ENCODE data around the gene PZP. TPM values are rescaled to one million over a fixed set of nuclear protein-coding genes. Genes with fewer than 3 reads are reported as not detected.

PZP gene
- total RNA-seq, 1 donor from 2014 or later, result not detected

- intact Hi-C loops (cut with DNase I), result no loop called here
- no peak overlapping the region for H3K27ac ChIP-seq
- no peaks in the 10 kb centered on the region for H3K27me3 ChIP-seq
- H3K9me3 ChIP-seq, result no peaks in the 10 kb centered on the region
- no peak for DNase-seq (ENCODE audit: low spot score in 2 of 2)
- H3K4me1 ChIP-seq, result no peaks in the 10 kb centered on the region
- H3K4me3 ChIP-seq, result no peak overlapping the region
- TF ChIP-seq CTCF (IDR thresholded peaks at IDR 0.05), result no peak
- H3K36me3 ChIP-seq, result no peaks in the 10 kb centered on the region
These were observed 44.1 kb upstream of the PZP start for GRCh38 chr12:9252256-9252655.

- Histone ChIP-seq H3K9me3 (no peaks in the 10 kb centered on the region), H3K27me3 (no peaks in the 10 kb centered on the region), H3K36me3 (no peaks in the 10 kb centered on the region), H3K27ac (no peak overlapping the region), H3K4me1 (no peaks in the 10 kb centered on the region), H3K4me3 (no peak overlapping the region)
- intact Hi-C loops (cut with DNase I), result no loop called here
- DNase-seq (ENCODE audit: low spot score in 2 of 2), result no peak
- TF ChIP-seq CTCF (IDR thresholded peaks at IDR 0.05), result no peak
These were observed 40.2 kb upstream of the PZP start for GRCh38 chr12:9248435-9248834.

GRCh38 chr12:9244894-9245293 lies 36.7 kb upstream of the PZP start:
- Histone ChIP-seq H3K4me1 (no peaks in the 10 kb centered on the region), H3K9me3 (no peaks in the 10 kb centered on the region), H3K27me3 (no peaks in the 10 kb centered on the region), H3K27ac (no peak overlapping the region), H3K36me3 (no peaks in the 10 kb centered on the region), H3K4me3 (no peak overlapping the region)
- TF ChIP-seq CTCF (IDR thresholded peaks at IDR 0.05), result no peak
- intact Hi-C loops (cut with DNase I), result no loop called here
- DNase-seq (ENCODE audit: low spot score in 2 of 2), result no peak

DNA sequence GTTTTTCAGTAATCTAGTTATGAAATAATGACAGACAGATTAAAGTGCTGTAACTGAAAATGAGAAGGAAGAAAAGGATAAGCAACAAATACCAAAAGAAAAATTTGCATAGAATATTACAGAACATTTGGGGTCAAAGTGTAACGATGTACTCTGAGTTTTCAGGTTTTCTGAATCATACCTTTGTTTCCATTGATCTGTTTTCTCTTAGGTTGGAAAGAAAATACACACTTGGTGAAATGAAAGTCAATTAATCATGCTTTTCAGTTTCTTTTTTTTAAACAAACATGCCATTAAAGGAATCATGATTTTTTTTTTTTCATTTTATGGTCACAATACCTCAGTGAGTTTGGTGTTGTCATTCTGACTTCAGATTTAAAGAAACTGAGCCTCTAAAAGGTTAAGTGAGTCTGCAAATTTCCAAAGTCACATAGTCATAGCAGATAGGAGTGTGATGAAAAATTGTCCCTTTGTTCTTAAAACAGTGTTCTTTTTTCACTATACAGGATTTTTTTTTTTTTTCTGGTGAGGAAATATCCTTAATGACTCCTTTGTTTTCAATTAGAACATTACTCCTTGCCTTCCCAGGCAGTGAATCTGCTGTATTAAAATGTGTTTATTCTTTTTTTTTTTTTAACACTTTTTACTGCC lies 35.9 kb upstream of the PZP start:
- H3K9me3 ChIP-seq, result no peaks in the 10 kb centered on the region
- H3K27ac ChIP-seq, result no peak overlapping the region
- no peak overlapping the region for H3K4me3 ChIP-seq
- H3K36me3 ChIP-seq, result no peaks in the 10 kb centered on the region
- H3K4me1 ChIP-seq, result no peaks in the 10 kb centered on the region
- no peaks in the 10 kb centered on the region for H3K27me3 ChIP-seq
- DNase-seq (ENCODE audit: low spot score in 2 of 2), result no peak
- TF ChIP-seq CTCF (IDR thresholded peaks at IDR 0.05), result no peak
- intact Hi-C loops (cut with DNase I), result no loop called here

- no peaks in the 10 kb centered on the region for H3K36me3 ChIP-seq
These were observed 33.1 kb upstream of the PZP start for GRCh38 chr12:9241301-9241700.

More at GRCh38 chr12:9241301-9241700, 33.1 kb upstream of the PZP start:
- H3K4me1 ChIP-seq, result no peaks in the 10 kb centered on the region
- intact Hi-C loops (cut with DNase I), result no loop called here
- H3K4me3 ChIP-seq, result no peak overlapping the region
- TF ChIP-seq CTCF (IDR thresholded peaks at IDR 0.05), result no peak
- H3K27ac ChIP-seq, result no peak overlapping the region
- DNase-seq (ENCODE audit: low spot score in 2 of 2), result no peak
- no peaks in the 10 kb centered on the region for H3K9me3 ChIP-seq
- no peaks in the 10 kb centered on the region for H3K27me3 ChIP-seq

Measured in ascending aorta (tissue), 2 donors.